HG03039 (cell line): ENCODE results near the gene SUSD1.

Source experiments
- ATAC-seq: cut with Tn5 transposase; IDR thresholded peaks from one replicate; pipeline ENCODE4 v1.9.1; 2021; ENCODE audit warnings: mild to moderate bottlenecking, moderate library complexity; ENCODE audit not compliant: unreplicated experiment

SUSD1 gene

GRCh38 chr9:111993319-111993718 lies 181.8 kb downstream of the SUSD1 start:
- no peak for ATAC-seq

- ATAC-seq: peak; percentile 78
These were observed 182.6 kb downstream of the SUSD1 start for GRCh38 chr9:111992523-111992922.

- ATAC-seq: no peak
These were observed 183.9 kb downstream of the SUSD1 start for GRCh38 chr9:111991179-111991578.
